Neural progenitor cell (in vitro differentiated cells): ENCODE results near the gene NRP1.

Experiments
- CTCF ChIP-seq: fragments of 200-600 bp; sonication (generic); IDR thresholded peaks from 2 replicates; pipeline ENCODE4 v1.5.1; 2017; ENCODE audit warnings: antibody characterized with exemption, mild to moderate bottlenecking
- EZH2phosphoT487 ChIP-seq: fragments of 200-600 bp; sonication (generic); IDR thresholded peaks from 2 replicates; pipeline ENCODE4 v1.6.1; 2017; ENCODE audit warnings: antibody characterized with exemption

GRCh38 chr10:33150146-33150545, 184.3 kb downstream of the NRP1 start:
- TF ChIP-seq CTCF = no peak
- TF ChIP-seq EZH2phosphoT487 = no peak
